Activated CD8-positive, alpha-beta T cell treated with anti-CD3 and anti-CD28 coated beads for 36 hours (primary cell): ENCODE measurements around the gene NEURL1B. TPM values are rescaled to one million over a fixed set of nuclear protein-coding genes. Genes with fewer than 3 reads are reported as not detected.
A peak's percentile ranks its signal among the peaks of the same experiment; 100 is the strongest.

ENCODE experiments used
- ATAC-seq: fragments of 200-7000 bp; cut with Tn5 transposase; one replicate; pipeline ENCODE4 v1.10.0; 2021; ENCODE audit warnings: mild to moderate bottlenecking, moderate library complexity
- CTCF ChIA-PET: fragments of 350-600 bp; sonication (Branson Sonifier 250); formaldehyde crosslinking; loops from one replicate; lab custom pipeline; 2021; ENCODE audit warnings: antibody characterized with exemption; lab: Charles Lee
- POLR2A ChIA-PET: fragments of 350-600 bp; sonication (Branson Sonifier 250); formaldehyde crosslinking; loops from one replicate; lab custom pipeline; 2021; ENCODE audit warnings: antibody characterized with exemption; lab: Charles Lee
- DNase-seq: peaks from one replicate; pipeline ENCODE4 v3.0.0-alpha.2; 2020
- H3K27ac Mint-ChIP-seq: one replicate; pipeline ENCODE4 v1.8.0; 2021; ENCODE audit warnings: mild to moderate bottlenecking, mixed read lengths
- H3K27me3 Mint-ChIP-seq: one replicate; pipeline ENCODE4 v1.8.0; 2021; ENCODE audit warnings: mixed read lengths
- H3K36me3 Mint-ChIP-seq: one replicate; pipeline ENCODE4 v1.8.0; 2021; ENCODE audit warnings: low read depth, mixed read lengths
- H3K4me1 Mint-ChIP-seq: one replicate; pipeline ENCODE4 v1.8.0; 2021; ENCODE audit warnings: low read depth, mixed read lengths
- H3K4me3 Mint-ChIP-seq: one replicate; pipeline ENCODE4 v1.8.0; 2021; ENCODE audit warnings: mild to moderate bottlenecking, moderate library complexity, mixed read lengths
- H3K9me3 Mint-ChIP-seq: one replicate; pipeline ENCODE4 v1.8.0; 2021; ENCODE audit warnings: mixed read lengths
- intact Hi-C: fragments of 100-400 bp; cut with micrococcal nuclease; formaldehyde crosslinking; loops from one replicate; pipeline ENCODE4 v1.10.0; 2022
- total RNA-seq, 2 experiments: library from RNA; stranded (reverse); gene quantifications; one replicate each; pipeline ENCODE4 v1.2.3, GENCODE V29; 2021
- TF ChIP-seq, protein P1 (sequence below): fragments of 200-600 bp; IDR thresholded peaks from one replicate; pipeline ENCODE4 v1.8.0; 2022; ENCODE audit warnings: antibody characterized with exemption, mild to moderate bottlenecking

The NEURL1B gene
- total RNA-seq, 2 experiments from 2014 or later: 0.18 to 0.22 TPM

DNA sequence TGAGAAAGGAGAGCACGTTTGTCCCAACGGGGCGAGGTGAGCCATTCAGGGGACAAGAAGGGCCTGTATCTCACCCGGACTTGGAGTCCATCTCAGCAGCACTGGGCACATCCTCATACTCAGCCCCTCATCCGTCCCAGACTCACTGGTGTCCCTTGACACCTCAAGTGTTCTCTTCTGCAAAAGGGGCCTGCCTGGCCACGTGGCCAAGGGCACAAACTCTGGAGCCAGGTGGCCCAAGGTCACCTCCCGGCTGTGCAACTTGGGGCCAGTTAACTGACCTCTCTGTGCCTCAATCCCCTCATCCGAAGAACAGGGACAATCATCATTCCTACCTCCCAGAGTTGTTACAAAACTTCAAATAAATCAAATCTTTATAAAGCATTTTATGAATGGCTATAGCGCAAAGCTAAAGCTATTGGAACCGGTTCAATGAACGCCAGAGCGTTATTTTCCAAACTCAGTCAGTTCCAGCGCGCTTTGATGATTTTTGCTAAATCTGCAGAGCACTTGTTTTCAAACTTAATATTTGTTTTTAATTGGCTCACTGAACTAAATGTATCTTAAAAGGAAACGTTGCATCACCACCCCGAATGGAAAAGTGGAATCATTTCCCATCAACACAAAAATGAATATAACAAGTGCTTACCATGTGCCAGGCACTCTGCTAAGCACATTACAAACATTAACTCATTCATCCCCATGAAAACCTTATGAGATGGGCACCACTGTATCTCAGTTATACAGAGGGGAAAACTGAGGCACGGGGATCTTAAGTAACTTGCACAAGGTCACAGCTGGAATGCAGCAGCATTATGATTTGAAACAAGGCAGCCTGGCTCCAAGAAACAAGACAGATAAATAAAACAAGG, 80.6 kb downstream of the NEURL1B start:
- Mint-ChIP-seq H3K36me3 (no peaks in the 10 kb centered on the region), H3K4me3 (no peak overlapping the region), H3K27ac (no peak overlapping the region), H3K9me3 (no peaks in the 10 kb centered on the region), H3K4me1 (peaks cover 16% of the 10 kb centered on the region), H3K27me3 (no peaks in the 10 kb centered on the region)
- TF ChIP-seq, protein P1, sequence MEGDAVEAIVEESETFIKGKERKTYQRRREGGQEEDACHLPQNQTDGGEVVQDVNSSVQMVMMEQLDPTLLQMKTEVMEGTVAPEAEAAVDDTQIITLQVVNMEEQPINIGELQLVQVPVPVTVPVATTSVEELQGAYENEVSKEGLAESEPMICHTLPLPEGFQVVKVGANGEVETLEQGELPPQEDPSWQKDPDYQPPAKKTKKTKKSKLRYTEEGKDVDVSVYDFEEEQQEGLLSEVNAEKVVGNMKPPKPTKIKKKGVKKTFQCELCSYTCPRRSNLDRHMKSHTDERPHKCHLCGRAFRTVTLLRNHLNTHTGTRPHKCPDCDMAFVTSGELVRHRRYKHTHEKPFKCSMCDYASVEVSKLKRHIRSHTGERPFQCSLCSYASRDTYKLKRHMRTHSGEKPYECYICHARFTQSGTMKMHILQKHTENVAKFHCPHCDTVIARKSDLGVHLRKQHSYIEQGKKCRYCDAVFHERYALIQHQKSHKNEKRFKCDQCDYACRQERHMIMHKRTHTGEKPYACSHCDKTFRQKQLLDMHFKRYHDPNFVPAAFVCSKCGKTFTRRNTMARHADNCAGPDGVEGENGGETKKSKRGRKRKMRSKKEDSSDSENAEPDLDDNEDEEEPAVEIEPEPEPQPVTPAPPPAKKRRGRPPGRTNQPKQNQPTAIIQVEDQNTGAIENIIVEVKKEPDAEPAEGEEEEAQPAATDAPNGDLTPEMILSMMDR: no peak
- CTCF ChIA-PET: interaction anchor here (1.2 to 1.5 kb wide), 3 partner anchors 9 to 208 kb away, joined by 3 read pairs; partner anchors contain the start of gene DUSP1
- POLR2A ChIA-PET: interaction anchor here (1.7 kb wide), 1 partner anchor 49 kb away, joined by 4 read pairs; the partner anchor contains the start of gene DUSP1
- ATAC-seq: peak; percentile 20
- intact Hi-C loops: no loop called here
- no peak for DNase-seq

DNA sequence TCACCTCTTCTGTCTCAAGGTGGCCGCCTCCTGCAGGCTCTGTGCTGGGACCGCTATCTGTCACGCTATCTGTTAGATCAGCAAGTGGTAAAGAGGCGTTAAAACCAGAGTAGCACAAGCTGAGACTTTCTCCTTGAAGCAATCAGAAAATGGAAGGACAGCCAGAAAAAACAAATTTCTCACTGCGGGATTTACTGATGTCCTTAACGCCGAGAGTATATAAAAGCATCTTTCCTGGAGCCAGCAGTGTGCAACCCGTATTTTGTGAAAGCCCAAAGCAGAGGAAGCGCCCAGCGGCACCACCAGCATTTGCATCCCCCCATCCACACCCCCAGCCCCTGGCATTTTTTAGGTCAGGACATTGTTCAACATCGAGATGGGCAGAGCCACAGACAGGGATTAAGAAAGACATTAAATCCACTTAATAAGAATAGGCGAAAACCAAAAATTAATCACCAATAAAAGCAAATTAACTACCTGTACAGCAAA, 81.3 kb downstream of the NEURL1B start:
- H3K9me3 Mint-ChIP-seq: no peaks in the 10 kb centered on the region
- H3K4me1 Mint-ChIP-seq: peaks cover 12% of the 10 kb centered on the region
- H3K36me3 Mint-ChIP-seq: no peaks in the 10 kb centered on the region
- intact Hi-C loops: no loop called here
- H3K27me3 Mint-ChIP-seq: no peaks in the 10 kb centered on the region
- CTCF ChIA-PET: interaction anchor here (0.9 to 2.1 kb wide), 7 partner anchors 7 to 211 kb away, joined by 3 to 13 read pairs (median 3); partner anchors contain the start of gene DUSP1
- peak; percentile 36 for DNase-seq
- H3K4me3 Mint-ChIP-seq: no peak overlapping the region
- POLR2A ChIA-PET: interaction anchor here (0.5 to 1.7 kb wide), 2 partner anchors 49 to 181 kb away, joined by 3 to 4 read pairs; partner anchors contain the start of gene DUSP1
- H3K27ac Mint-ChIP-seq: no peak overlapping the region
- peak; percentile 68 for ATAC-seq
- TF ChIP-seq, protein P1: no peak

DNA sequence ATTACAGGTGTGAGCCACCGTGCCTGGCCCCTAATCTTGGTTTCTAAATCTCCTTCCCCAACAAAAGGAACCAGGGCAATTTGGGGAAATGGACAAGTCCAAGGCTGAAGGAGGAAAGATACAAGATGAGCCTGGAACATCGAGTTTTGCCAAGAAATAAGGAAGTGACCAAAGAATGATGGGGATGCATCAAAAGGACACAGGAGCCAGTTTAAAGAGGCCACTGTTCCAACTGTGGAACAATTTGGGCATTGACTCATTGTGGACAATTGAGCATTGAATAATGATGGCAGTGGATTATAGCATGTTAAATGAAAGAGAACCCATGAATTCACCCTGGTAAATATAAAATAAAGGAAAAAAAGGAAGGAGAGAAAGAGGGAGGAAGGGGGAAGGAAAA, 82.4 kb downstream of the NEURL1B start:
- no peaks in the 10 kb centered on the region for H3K9me3 Mint-ChIP-seq
- intact Hi-C loops: no loop called here
- ATAC-seq: no peak
- TF ChIP-seq, protein P1: no peak
- POLR2A ChIA-PET: no interaction called here
- no peaks in the 10 kb centered on the region for H3K27me3 Mint-ChIP-seq
- no peak for DNase-seq
- H3K36me3 Mint-ChIP-seq: no peaks in the 10 kb centered on the region
- no peak overlapping the region for H3K4me3 Mint-ChIP-seq
- H3K4me1 Mint-ChIP-seq: peaks cover 12% of the 10 kb centered on the region
- no peak overlapping the region for H3K27ac Mint-ChIP-seq
- CTCF ChIA-PET: interaction anchor here (0.9 to 2.2 kb wide), 6 partner anchors 9 to 210 kb away, joined by 3 to 13 read pairs (median 6); no protein-coding TSS in a partner anchor

DNA sequence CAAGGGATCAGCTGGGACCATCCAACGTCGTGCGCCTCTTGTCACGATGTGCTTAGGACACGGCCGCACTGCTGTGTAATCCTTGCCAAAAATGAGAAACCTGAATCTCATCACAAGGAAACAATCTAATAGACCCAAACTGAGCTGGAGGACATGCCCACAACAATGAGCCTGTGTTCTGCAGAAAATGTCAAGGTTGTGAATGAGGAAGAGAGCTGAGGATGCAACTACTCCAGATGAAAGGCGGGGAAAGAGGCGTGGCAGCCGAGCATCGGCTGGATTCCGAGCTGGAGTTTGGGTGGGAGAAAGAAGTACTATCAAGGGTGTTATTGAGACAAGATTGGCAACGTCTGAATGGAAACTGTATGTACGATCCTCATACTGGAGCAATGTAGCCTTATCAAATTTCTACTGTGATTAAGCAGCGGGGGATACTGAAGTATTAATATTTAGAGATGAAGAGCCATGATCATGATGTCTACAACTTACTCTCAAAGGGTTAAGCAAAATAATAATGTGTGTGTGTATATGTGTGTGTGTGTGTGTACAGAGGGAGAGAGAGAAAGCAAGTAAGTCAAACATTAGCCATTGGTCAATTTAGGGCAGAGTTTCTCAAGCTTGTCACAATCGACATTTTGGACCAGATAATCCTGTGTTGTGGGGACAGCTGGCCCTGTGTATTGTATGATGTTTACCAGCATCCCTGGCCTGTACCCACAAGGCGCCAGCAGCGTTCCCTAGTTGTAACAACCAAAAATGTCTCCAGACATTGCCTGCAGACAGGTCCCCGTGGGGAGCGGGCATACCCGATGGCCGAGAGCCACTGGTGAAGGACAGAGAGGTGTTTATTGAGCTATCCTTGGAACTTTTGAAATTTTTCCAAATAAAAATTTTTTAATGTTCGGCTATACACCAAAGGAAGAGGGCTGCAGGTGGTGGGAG, 83.5 kb downstream of the NEURL1B start:
- CTCF ChIA-PET: interaction anchor here (0.7 to 2.2 kb wide), 8 partner anchors 8 to 209 kb away, joined by 3 to 13 read pairs (median 6); no protein-coding TSS in a partner anchor

More for the DNA sequence above, 83.5 kb downstream of the NEURL1B start:
- no peak for ATAC-seq
- H3K36me3 Mint-ChIP-seq: no peaks in the 10 kb centered on the region
- intact Hi-C loops: no loop called here
- no peaks in the 10 kb centered on the region for H3K9me3 Mint-ChIP-seq
- H3K27me3 Mint-ChIP-seq: no peaks in the 10 kb centered on the region
- peaks cover 12% of the 10 kb centered on the region for H3K4me1 Mint-ChIP-seq
- no peak overlapping the region for H3K27ac Mint-ChIP-seq
- POLR2A ChIA-PET: interaction anchor here (1.2 kb wide), 1 partner anchor 28 kb away, joined by 3 read pairs; no protein-coding TSS in a partner anchor
- TF ChIP-seq, protein P1: no peak
- no peak overlapping the region for H3K4me3 Mint-ChIP-seq
- no peak for DNase-seq
